ENCODE results near the gene VWA5A. TPM values are rescaled to one million over a fixed set of nuclear protein-coding genes. Genes with fewer than 3 reads are reported as not detected.
A peak's percentile ranks its signal among the peaks of the same experiment; 100 is the strongest.

The VWA5A gene
- total RNA-seq, 4 donors from 2014 or later = 22.9 to 27.6 (median 26.4) TPM

DNA sequence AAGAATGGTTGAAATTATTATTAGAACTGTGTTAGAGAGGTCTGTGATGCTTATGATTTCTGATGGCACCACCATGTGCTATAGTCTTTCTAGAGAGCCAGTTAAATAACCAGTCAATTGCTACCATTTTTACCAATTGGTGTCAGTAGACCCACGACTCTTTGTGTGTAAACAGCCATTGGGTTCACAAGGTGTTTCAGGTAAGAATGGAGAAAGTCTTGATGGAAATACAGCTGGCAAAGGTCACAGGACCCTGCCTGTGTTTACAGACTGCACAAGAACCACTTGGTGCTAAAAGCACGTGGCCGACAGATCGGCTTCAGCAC, 43.7 kb upstream of the VWA5A start:
- H3K4me1 ChIP-seq = peaks cover 27% of the 10 kb centered on the region
- TF ChIP-seq, protein P1, sequence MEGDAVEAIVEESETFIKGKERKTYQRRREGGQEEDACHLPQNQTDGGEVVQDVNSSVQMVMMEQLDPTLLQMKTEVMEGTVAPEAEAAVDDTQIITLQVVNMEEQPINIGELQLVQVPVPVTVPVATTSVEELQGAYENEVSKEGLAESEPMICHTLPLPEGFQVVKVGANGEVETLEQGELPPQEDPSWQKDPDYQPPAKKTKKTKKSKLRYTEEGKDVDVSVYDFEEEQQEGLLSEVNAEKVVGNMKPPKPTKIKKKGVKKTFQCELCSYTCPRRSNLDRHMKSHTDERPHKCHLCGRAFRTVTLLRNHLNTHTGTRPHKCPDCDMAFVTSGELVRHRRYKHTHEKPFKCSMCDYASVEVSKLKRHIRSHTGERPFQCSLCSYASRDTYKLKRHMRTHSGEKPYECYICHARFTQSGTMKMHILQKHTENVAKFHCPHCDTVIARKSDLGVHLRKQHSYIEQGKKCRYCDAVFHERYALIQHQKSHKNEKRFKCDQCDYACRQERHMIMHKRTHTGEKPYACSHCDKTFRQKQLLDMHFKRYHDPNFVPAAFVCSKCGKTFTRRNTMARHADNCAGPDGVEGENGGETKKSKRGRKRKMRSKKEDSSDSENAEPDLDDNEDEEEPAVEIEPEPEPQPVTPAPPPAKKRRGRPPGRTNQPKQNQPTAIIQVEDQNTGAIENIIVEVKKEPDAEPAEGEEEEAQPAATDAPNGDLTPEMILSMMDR (IDR thresholded peaks at IDR 0.05) = no peak
- TF ChIP-seq EP300 (IDR thresholded peaks at IDR 0.05) (no peak), POLR2A (IDR thresholded peaks at IDR 0.05) (no peak), POLR2AphosphoS5 (IDR thresholded peaks at IDR 0.05) (no peak)
- H3K9me3 ChIP-seq = no peaks in the 10 kb centered on the region
- H3K4me3 ChIP-seq = no peak overlapping the region
- 80% methylated on average over 4 of the region's 4 CpGs for WGBS
- no peak overlapping the region for H3K27ac ChIP-seq
- DNase-seq (ENCODE audit: low spot score in 2 of 2) = no peak
- no peaks in the 10 kb centered on the region for H3K36me3 ChIP-seq
- peaks cover 29% of the 10 kb centered on the region for H3K27me3 ChIP-seq

DNA sequence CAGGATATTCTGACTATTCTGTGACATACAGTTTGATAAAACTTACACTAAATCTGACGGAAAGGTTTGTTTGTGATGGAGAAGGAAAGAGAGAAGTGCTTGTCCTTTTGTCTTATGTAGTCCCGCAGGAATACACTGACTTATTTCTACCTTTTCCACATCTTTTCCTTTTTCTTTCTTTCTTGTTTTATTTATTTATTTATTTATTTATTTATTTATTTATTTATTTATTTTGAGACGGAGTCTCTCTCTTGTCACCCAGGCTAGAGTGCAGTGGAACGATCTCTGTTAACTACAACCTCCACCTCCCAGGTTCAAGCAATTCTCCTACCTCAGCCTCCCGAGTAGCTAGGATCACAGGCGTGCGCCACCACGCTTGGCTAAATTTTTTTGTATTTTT, 43.1 kb upstream of the VWA5A start:
- Histone ChIP-seq H3K36me3 (no peaks in the 10 kb centered on the region), H3K27me3 (peaks cover 29% of the 10 kb centered on the region), H3K27ac (no peak overlapping the region), H3K4me3 (no peak overlapping the region), H3K9me3 (no peaks in the 10 kb centered on the region), H3K4me1 (peaks cover 28% of the 10 kb centered on the region)
- WGBS = 93% methylated on average over 8 of the region's 8 CpGs
- no peak for DNase-seq (ENCODE audit: low spot score in 2 of 2)
- TF ChIP-seq, protein P1 (IDR thresholded peaks at IDR 0.05) = no peak
- TF ChIP-seq POLR2AphosphoS5 (IDR thresholded peaks at IDR 0.05) = no peak
- TF ChIP-seq EP300 (IDR thresholded peaks at IDR 0.05) = no peak
- TF ChIP-seq POLR2A (IDR thresholded peaks at IDR 0.05) = no peak

DNA sequence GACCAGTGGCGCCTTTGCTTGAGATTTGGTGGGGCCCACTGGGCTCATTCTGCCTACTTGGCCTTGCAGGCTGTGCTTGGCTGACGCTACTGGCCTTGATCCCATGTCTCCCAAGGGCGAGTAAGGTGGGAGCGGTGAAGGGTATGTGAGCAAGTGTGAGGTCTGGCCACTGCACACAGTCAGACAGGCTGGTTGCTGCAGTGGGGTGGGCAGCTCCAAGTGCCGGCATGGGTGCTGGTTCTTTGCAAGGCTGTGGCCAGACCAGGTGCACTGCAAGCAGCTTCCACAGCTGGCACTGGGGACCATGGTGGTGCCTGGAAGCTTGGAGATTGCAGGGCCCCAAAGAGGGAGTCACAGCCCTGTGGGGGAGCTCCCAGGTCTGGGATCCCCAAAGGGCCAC, 40.7 kb upstream of the VWA5A start:
- Histone ChIP-seq H3K4me1 (peaks cover 22% of the 10 kb centered on the region), H3K4me3 (no peak overlapping the region), H3K9me3 (no peaks in the 10 kb centered on the region), H3K27ac (no peak overlapping the region), H3K27me3 (peaks cover 23% of the 10 kb centered on the region), H3K36me3 (no peaks in the 10 kb centered on the region)
- 88% methylated on average over 5 of the region's 5 CpGs for WGBS
- no peak for DNase-seq (ENCODE audit: low spot score in 2 of 2)
- no peak for TF ChIP-seq POLR2A (IDR thresholded peaks at IDR 0.05)
- no peak for TF ChIP-seq EP300 (IDR thresholded peaks at IDR 0.05)
- TF ChIP-seq POLR2AphosphoS5 (IDR thresholded peaks at IDR 0.05) = no peak
- TF ChIP-seq, protein P1 (IDR thresholded peaks at IDR 0.05) = no peak

DNA sequence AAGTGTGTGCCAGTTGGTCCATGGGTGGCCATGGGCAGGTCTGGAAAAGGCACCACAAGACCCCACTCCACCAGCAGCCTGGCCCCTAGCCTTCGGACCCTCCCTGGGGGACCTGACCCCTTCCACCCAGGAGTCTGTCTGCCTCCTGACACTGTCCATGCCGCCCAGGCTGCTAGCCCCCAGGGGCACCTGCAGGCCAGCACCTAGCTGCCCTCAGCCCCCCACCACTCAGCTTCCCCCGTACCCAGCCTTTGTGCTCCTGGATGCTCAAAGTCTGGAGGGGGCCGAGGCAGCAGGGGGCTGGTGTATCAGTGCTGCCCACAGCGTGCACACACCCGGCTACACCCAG, 39.8 kb upstream of the VWA5A start:
- Histone ChIP-seq H3K27ac (no peak overlapping the region), H3K4me1 (peaks cover 14% of the 10 kb centered on the region), H3K9me3 (no peaks in the 10 kb centered on the region), H3K27me3 (peaks cover 18% of the 10 kb centered on the region), H3K36me3 (no peaks in the 10 kb centered on the region), H3K4me3 (peak overlapping the region; percentile 53)
- no peak for DNase-seq (ENCODE audit: low spot score in 2 of 2)
- 20% methylated on average over 2 of the region's 6 CpGs for WGBS
- TF ChIP-seq, protein P1 (IDR thresholded peaks at IDR 0.05) = no peak
- TF ChIP-seq POLR2AphosphoS5 (IDR thresholded peaks at IDR 0.05) (no peak), EP300 (IDR thresholded peaks at IDR 0.05) (no peak), POLR2A (IDR thresholded peaks at IDR 0.05) (no peak)

DNA sequence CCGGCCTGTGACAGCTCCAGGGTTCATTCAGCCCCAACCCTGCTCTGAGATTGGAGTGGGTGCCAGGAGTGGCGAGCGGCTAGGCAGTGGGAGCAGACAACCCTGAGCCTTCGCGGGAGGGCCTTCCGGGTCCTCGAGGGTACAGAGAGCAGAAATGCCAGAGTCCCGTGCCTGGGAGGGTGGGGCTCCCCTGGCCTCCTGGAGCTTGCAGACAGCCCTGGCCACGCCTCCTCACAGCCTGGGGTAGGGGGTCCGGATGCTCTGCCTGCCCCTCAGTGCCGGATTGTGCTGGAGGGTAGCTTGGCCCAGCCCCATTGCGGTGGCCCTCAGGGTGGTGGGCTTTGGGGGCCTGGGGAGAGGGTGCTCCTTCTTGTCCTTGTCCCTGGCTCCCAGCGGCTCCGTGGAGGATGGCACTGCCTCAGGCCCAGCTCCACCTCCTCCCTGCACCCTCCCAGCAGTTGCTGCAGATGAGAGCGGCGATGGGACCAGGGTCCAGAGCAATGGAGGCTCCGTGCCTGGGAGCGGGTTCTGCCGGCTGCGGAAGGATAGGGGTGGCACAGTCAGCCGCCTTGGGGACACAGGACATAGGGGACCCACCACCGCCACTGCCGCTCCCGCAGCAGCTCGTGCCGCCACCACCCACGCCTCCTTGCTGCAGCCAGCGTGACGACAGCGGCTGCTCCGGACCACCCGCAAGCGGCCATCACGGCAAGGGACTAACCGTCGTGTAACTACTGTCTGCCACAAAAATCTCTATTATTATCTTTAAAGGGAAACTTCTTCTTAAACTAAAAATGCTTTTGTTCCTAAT, 39.2 kb upstream of the VWA5A start:
- Histone ChIP-seq H3K36me3 (no peaks in the 10 kb centered on the region), H3K27ac (peak overlapping the region; percentile 29), H3K9me3 (no peaks in the 10 kb centered on the region), H3K27me3 (peaks cover 16% of the 10 kb centered on the region), H3K4me1 (peaks cover 14% of the 10 kb centered on the region), H3K4me3 (peak overlapping the region; percentile 53)
- 4% methylated on average over 25 of the region's 36 CpGs for WGBS
- peak in 1 of 2 donors; percentile 65 for DNase-seq (ENCODE audit: low spot score in 2 of 2)
- TF ChIP-seq POLR2A (IDR thresholded peaks at IDR 0.05) (no peak), POLR2AphosphoS5 (IDR thresholded peaks at IDR 0.05) (no peak), EP300 (IDR thresholded peaks at IDR 0.05) (no peak)
- TF ChIP-seq, protein P1 (IDR thresholded peaks at IDR 0.05) = no peak
